ENCODE data around the gene OVCH2. TPM values are rescaled to one million over a fixed set of nuclear protein-coding genes. Genes with fewer than 3 reads are reported as not detected.
"Not testable (repeated sequence)": the region's sequence is repeated elsewhere in the genome, so short reads cannot be mapped to it uniquely, and the experiment has no call there.

Gene OVCH2, protein sequence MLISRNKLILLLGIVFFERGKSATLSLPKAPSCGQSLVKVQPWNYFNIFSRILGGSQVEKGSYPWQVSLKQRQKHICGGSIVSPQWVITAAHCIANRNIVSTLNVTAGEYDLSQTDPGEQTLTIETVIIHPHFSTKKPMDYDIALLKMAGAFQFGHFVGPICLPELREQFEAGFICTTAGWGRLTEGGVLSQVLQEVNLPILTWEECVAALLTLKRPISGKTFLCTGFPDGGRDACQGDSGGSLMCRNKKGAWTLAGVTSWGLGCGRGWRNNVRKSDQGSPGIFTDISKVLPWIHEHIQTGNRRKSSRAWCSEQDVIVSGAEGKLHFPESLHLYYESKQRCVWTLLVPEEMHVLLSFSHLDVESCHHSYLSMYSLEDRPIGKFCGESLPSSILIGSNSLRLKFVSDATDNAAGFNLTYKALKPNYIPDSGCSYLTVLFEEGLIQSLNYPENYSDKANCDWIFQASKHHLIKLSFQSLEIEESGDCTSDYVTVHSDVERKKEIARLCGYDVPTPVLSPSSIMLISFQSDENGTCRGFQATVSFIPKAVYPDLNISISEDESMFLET
- under 1 TPM; 0.06 to 0.14 TPM for polyA plus RNA-seq

DNA sequence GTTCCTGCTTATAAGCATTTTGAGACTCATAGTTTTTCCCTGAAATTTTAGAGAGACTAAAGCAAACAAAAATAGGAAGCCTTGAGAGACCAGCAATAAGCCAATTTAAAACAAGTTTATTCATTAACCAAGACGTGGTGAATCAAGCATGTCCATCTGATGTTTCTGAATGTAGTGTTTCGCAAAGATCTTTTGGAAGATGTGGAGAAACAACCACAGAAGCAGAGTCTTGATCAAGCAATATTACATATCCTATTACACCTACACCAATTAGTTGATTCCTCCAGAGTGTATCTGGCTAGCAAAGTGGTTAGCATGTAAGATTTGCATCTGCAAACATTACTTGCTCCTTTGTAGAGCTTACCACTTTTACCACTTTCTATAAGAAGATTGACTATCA lies at the start of gene OVCH2:
Gene OVCH2, minus strand, starts transcription at position 101 of the 400 bp plus-strand sequence. Its CDS starts 83 bp downstream, at position 18.
- Histone ChIP-seq H3K4me1 (ENCODE audit: control insufficient read depth in 2 of 2, insufficient read depth in 2 of 2, low read length in 1 of 2) (no peaks in the 10 kb centered on the region), H3K4me3 (ENCODE audit: low read depth in 1 of 2, low read length in 2 of 2) (no peak within 1 kb of the TSS), H3K27ac (ENCODE audit: low read depth in 2 of 2, low read length in 1 of 2) (no peak within 1 kb of the TSS), H3K27me3 (ENCODE audit: control insufficient read depth in 1 of 2, insufficient read depth in 2 of 2, low read length in 2 of 2) (no peaks in the 10 kb centered on the region), H3K36me3 (ENCODE audit: control insufficient read depth in 2 of 2, insufficient read depth in 2 of 2, low read length in 1 of 2) (no peaks in the 10 kb centered on the region), H3K9me3 (ENCODE audit: control insufficient read depth in 2 of 2, insufficient read depth in 1 of 2, low read depth in 1 of 2, low read length in 1 of 2) (no peaks in the 10 kb centered on the region)
- 64 to 71% methylated on average over 2 of the region's 2 CpGs for WGBS, 2 donors

DNA sequence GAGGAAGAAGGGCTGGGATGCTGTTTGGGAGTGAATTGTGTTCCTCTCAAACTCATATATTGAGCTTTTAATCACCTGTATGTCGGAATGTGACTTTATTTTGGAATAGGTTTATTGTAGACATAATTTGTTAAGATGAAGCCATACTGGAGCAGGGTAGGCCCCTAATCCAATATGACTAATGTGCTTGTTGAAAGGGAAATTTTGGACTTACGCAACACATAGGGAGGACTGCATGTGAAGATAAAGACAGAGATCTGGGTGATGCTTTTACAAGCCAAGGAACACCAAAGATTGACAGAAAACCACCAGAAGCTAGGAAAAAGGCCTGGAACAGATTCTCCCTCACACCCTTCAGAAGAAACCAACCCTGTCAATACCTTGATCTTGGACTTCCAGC lies 43.2 kb upstream of the OVCH2 start:
- H3K4me3 ChIP-seq (ENCODE audit: low read depth in 1 of 2, low read length in 2 of 2) = no peak overlapping the region
- WGBS, 2 donors = 82 to 87% methylated on average over 2 of the region's 2 CpGs
- H3K36me3 ChIP-seq (ENCODE audit: control insufficient read depth in 2 of 2, insufficient read depth in 2 of 2, low read length in 1 of 2) = no peaks in the 10 kb centered on the region
- no peak overlapping the region for H3K27ac ChIP-seq (ENCODE audit: low read depth in 2 of 2, low read length in 1 of 2)
- no peaks in the 10 kb centered on the region for H3K9me3 ChIP-seq (ENCODE audit: control insufficient read depth in 2 of 2, insufficient read depth in 1 of 2, low read depth in 1 of 2, low read length in 1 of 2)
- no peaks in the 10 kb centered on the region for H3K4me1 ChIP-seq (ENCODE audit: control insufficient read depth in 2 of 2, insufficient read depth in 2 of 2, low read length in 1 of 2)
- H3K27me3 ChIP-seq (ENCODE audit: control insufficient read depth in 1 of 2, insufficient read depth in 2 of 2, low read length in 2 of 2) = no peaks in the 10 kb centered on the region

DNA sequence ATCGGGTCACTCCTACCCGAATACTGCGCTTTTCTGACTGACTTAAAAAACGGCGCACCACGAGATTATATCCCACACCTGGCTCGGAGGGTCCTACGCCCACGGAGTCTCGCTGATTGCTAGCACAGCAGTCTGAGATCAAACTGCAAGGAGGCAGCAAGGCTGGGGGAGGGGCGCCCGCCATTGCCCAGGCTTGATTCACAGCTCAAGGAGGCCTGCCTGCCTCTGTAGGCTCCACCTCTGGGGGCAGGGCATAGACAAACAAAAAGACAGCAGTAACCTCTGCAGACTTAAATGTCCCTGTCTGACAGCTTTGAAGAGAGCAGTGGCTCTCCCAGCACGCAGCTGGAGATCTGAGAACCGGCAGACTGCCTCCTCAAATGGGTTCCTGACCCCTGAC lies 28.5 kb upstream of the OVCH2 start:
- 83 to 86% methylated on average over 10 to 13 of the region's 14 CpGs for WGBS, 2 donors
- not testable (repeated sequence) for H3K4me3 ChIP-seq (ENCODE audit: low read depth in 1 of 2, low read length in 2 of 2); H3K27ac ChIP-seq (ENCODE audit: low read depth in 2 of 2, low read length in 1 of 2); H3K36me3 ChIP-seq (ENCODE audit: control insufficient read depth in 2 of 2, insufficient read depth in 2 of 2, low read length in 1 of 2); H3K4me1 ChIP-seq (ENCODE audit: control insufficient read depth in 2 of 2, insufficient read depth in 2 of 2, low read length in 1 of 2); H3K27me3 ChIP-seq (ENCODE audit: control insufficient read depth in 1 of 2, insufficient read depth in 2 of 2, low read length in 2 of 2); H3K9me3 ChIP-seq (ENCODE audit: control insufficient read depth in 2 of 2, insufficient read depth in 1 of 2, low read depth in 1 of 2, low read length in 1 of 2)

DNA sequence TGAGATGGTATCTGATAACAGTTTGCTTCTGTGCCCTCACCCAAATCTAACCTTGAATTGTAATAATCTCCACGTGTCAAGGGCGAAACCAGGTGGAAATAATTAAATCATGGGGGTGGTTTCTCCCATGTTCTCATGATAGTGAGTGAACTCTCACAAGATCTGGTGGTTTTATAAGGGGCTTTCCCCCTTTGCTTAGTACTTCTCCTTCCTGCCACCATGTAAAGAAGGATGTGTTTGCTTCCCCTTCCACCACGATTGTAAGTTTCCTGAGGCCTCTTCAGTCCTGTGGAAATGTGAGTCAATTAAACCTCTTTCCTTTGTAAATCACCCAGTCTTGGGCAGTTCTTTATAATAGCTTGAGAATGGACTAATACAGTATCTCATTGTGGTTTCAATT lies 8.5 kb upstream of the OVCH2 start:
- Histone ChIP-seq H3K9me3 (ENCODE audit: control insufficient read depth in 2 of 2, insufficient read depth in 1 of 2, low read depth in 1 of 2, low read length in 1 of 2) (no peaks in the 10 kb centered on the region), H3K36me3 (ENCODE audit: control insufficient read depth in 2 of 2, insufficient read depth in 2 of 2, low read length in 1 of 2) (no peaks in the 10 kb centered on the region), H3K4me3 (ENCODE audit: low read depth in 1 of 2, low read length in 2 of 2) (no peak overlapping the region), H3K27ac (ENCODE audit: low read depth in 2 of 2, low read length in 1 of 2) (no peak overlapping the region), H3K4me1 (ENCODE audit: control insufficient read depth in 2 of 2, insufficient read depth in 2 of 2, low read length in 1 of 2) (no peaks in the 10 kb centered on the region), H3K27me3 (ENCODE audit: control insufficient read depth in 1 of 2, insufficient read depth in 2 of 2, low read length in 2 of 2) (peaks cover 0 to 2% of the 10 kb centered on the region in 2 donors)
- WGBS, 2 donors = 53 to 59% methylated on average over 3 of the region's 3 CpGs

DNA sequence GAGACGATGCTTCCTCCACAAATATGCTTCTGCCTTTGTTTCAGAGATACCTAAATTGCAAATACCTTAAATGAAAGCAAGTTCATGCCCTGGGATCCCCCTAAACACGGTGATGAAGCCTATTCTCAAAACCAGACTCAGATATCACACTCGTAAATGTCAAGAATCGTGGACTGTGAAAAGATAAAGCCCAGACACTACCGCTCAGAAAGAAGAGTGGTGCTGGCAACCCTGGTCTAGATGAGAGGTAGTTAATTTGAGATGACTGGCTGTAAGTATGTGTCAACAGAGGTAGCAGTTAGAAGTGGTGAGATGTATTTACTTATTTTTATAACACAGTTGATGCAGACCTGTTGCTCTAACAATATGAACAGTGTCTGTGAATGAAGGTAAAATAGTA lies 2.5 kb downstream of the OVCH2 start:
- Histone ChIP-seq H3K27ac (ENCODE audit: low read depth in 2 of 2, low read length in 1 of 2) (no peak overlapping the region), H3K4me1 (ENCODE audit: control insufficient read depth in 2 of 2, insufficient read depth in 2 of 2, low read length in 1 of 2) (no peaks in the 10 kb centered on the region), H3K9me3 (ENCODE audit: control insufficient read depth in 2 of 2, insufficient read depth in 1 of 2, low read depth in 1 of 2, low read length in 1 of 2) (no peaks in the 10 kb centered on the region), H3K27me3 (ENCODE audit: control insufficient read depth in 1 of 2, insufficient read depth in 2 of 2, low read length in 2 of 2) (no peaks in the 10 kb centered on the region), H3K4me3 (ENCODE audit: low read depth in 1 of 2, low read length in 2 of 2) (no peak overlapping the region), H3K36me3 (ENCODE audit: control insufficient read depth in 2 of 2, insufficient read depth in 2 of 2, low read length in 1 of 2) (no peaks in the 10 kb centered on the region)
- 62 to 65% methylated on average over 5 of the region's 5 CpGs for WGBS, 2 donors

DNA sequence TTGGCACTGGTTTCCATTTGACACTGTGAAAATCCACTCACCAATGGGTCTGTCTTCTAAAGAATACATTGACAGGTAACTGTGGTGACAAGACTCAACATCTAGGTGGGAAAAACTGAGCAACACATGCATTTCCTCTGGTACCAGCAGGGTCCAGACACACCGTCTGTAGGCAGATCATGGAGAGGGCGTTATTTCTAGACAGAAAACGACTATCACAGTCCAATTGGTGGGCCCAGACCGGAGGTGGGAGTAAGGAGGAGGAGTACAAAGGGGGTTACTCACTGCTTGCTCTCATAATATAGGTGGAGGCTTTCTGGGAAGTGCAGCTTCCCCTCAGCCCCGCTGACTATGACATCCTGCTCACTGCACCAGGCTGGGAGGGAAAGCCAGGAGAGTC lies 9.9 kb downstream of the OVCH2 start:
- H3K4me3 ChIP-seq (ENCODE audit: low read depth in 1 of 2, low read length in 2 of 2) = no peak overlapping the region
- H3K27me3 ChIP-seq (ENCODE audit: control insufficient read depth in 1 of 2, insufficient read depth in 2 of 2, low read length in 2 of 2) = peaks cover 0 to 3% of the 10 kb centered on the region in 2 donors
- no peaks in the 10 kb centered on the region for H3K9me3 ChIP-seq (ENCODE audit: control insufficient read depth in 2 of 2, insufficient read depth in 1 of 2, low read depth in 1 of 2, low read length in 1 of 2)
- no peaks in the 10 kb centered on the region for H3K36me3 ChIP-seq (ENCODE audit: control insufficient read depth in 2 of 2, insufficient read depth in 2 of 2, low read length in 1 of 2)
- H3K27ac ChIP-seq (ENCODE audit: low read depth in 2 of 2, low read length in 1 of 2) = no peak overlapping the region
- WGBS, 2 donors = 68 to 77% methylated on average over 5 of the region's 5 CpGs
- H3K4me1 ChIP-seq (ENCODE audit: control insufficient read depth in 2 of 2, insufficient read depth in 2 of 2, low read length in 1 of 2) = no peaks in the 10 kb centered on the region

DNA sequence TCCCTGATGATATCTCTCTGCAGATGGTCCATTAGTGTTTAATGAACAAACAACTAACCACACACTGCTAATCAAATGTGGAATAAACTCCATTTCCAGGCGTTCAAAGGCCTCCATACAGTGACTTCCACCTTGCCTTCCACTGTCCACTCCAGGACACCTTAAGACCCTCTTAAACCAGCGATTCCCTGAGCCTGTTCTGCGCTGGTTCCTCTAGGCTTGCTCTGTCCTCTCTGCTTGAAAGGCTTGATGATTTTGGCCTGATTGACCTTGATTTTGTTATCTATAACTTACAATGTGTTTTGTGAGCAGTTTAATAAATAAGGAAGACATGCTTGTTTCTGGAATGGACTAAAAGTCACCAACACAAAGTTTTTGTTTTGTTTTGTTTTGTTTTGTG lies 12.0 kb downstream of the OVCH2 start:
- Histone ChIP-seq H3K36me3 (ENCODE audit: control insufficient read depth in 2 of 2, insufficient read depth in 2 of 2, low read length in 1 of 2) (no peaks in the 10 kb centered on the region), H3K9me3 (ENCODE audit: control insufficient read depth in 2 of 2, insufficient read depth in 1 of 2, low read depth in 1 of 2, low read length in 1 of 2) (no peaks in the 10 kb centered on the region), H3K4me1 (ENCODE audit: control insufficient read depth in 2 of 2, insufficient read depth in 2 of 2, low read length in 1 of 2) (no peaks in the 10 kb centered on the region), H3K27ac (ENCODE audit: low read depth in 2 of 2, low read length in 1 of 2) (no peak overlapping the region), H3K4me3 (ENCODE audit: low read depth in 1 of 2, low read length in 2 of 2) (no peak overlapping the region), H3K27me3 (ENCODE audit: control insufficient read depth in 1 of 2, insufficient read depth in 2 of 2, low read length in 2 of 2) (peaks cover 0 to 3% of the 10 kb centered on the region in 2 donors)
- 70 to 81% methylated on average over 3 of the region's 3 CpGs for WGBS, 2 donors

DNA sequence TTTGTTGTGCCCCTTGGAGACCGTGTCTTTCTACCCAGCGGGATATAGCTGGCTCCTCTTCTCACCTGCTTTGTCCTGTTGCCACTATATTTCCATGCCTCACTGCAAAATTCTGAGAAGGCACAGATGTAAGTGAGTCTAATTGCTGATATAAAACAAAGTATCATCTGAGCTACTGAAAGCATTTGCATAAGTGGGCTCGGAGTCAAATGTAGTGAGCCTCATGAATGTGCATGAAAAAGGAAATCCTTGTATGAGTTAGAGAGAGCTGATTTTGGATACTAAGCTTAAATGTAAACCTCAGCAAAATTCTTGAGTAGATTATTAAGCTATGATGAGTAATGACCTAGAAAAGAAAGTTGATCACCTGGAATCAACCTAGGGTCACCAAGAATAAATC lies 13.9 kb downstream of the OVCH2 start:
- WGBS, 2 donors = 77 to 85% methylated on average over 3 of the region's 3 CpGs
- Histone ChIP-seq H3K27me3 (ENCODE audit: control insufficient read depth in 1 of 2, insufficient read depth in 2 of 2, low read length in 2 of 2) (peaks cover 0 to 3% of the 10 kb centered on the region in 2 donors), H3K4me1 (ENCODE audit: control insufficient read depth in 2 of 2, insufficient read depth in 2 of 2, low read length in 1 of 2) (no peaks in the 10 kb centered on the region), H3K27ac (ENCODE audit: low read depth in 2 of 2, low read length in 1 of 2) (no peak overlapping the region), H3K36me3 (ENCODE audit: control insufficient read depth in 2 of 2, insufficient read depth in 2 of 2, low read length in 1 of 2) (no peaks in the 10 kb centered on the region), H3K9me3 (ENCODE audit: control insufficient read depth in 2 of 2, insufficient read depth in 1 of 2, low read depth in 1 of 2, low read length in 1 of 2) (no peaks in the 10 kb centered on the region), H3K4me3 (ENCODE audit: low read depth in 1 of 2, low read length in 2 of 2) (no peak overlapping the region)

DNA sequence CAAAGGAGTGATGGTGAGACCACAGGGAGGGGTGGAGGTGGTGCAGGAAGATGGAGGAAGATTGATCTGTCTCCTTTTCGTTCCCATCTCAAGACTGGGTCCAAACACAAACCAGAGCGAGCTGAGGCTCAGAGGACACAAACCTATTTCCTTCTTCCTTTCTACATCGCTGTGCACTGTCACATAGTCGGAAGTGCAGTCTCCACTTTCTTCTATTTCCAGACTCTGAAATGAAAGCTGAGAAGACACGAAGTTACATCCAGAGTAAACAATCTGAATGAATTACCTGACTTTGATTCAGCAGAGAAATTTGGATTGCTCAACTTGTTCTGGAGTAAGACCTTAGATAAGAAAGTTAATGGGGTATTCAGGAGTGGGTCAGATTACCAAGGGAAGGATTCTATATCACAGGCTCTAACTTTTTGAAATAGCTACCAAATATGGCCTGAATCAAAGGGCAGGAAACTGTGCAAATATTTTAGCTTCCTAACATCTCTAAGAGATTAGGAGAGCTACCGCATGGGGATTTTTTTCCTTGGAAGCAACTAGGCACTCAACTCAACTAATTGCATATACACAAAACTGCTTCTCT lies 14.4 kb downstream of the OVCH2 start:
- WGBS, 2 donors = 65 to 70% methylated on average over 6 of the region's 6 CpGs
- Histone ChIP-seq H3K4me1 (ENCODE audit: control insufficient read depth in 2 of 2, insufficient read depth in 2 of 2, low read length in 1 of 2) (no peaks in the 10 kb centered on the region), H3K9me3 (ENCODE audit: control insufficient read depth in 2 of 2, insufficient read depth in 1 of 2, low read depth in 1 of 2, low read length in 1 of 2) (no peaks in the 10 kb centered on the region), H3K27ac (ENCODE audit: low read depth in 2 of 2, low read length in 1 of 2) (no peak overlapping the region), H3K4me3 (ENCODE audit: low read depth in 1 of 2, low read length in 2 of 2) (no peak overlapping the region), H3K27me3 (ENCODE audit: control insufficient read depth in 1 of 2, insufficient read depth in 2 of 2, low read length in 2 of 2) (peaks cover 0 to 3% of the 10 kb centered on the region in 2 donors), H3K36me3 (ENCODE audit: control insufficient read depth in 2 of 2, insufficient read depth in 2 of 2, low read length in 1 of 2) (no peaks in the 10 kb centered on the region)
